Erythroblast (primary cell): ENCODE data around the gene CCDC86.
"Not testable (repeated sequence)": the region's sequence is repeated elsewhere in the genome, so short reads cannot be mapped to it uniquely, and the experiment has no call there.

Experiments
- DNase-seq, 2 experiments: peaks; one replicate each; lab custom pipeline; 2025; lab: John Stamatoyannopoulos, UW
- GATA1 ChIP-seq: IDR thresholded peaks from 2 replicates; pipeline ENCODE4 v1.6.1; 2011; ENCODE audit warnings: low read depth, mild to moderate bottlenecking, control low read depth, low read length, moderate library complexity
- POLR2A ChIP-seq: IDR thresholded peaks from 2 replicates; pipeline ENCODE4 v1.6.1; 2011; ENCODE audit warnings: mild to moderate bottlenecking, low read length

Gene CCDC86

GRCh38 chr11:60818057-60818456 lies 23.9 kb upstream of the CCDC86 start:
- no peak for TF ChIP-seq POLR2A
- TF ChIP-seq GATA1: no peak
- no peak for DNase-seq

GRCh38 chr11:60821827-60822599 lies 19.9 kb upstream of the CCDC86 start:
- TF ChIP-seq GATA1: no peak
- no peak for TF ChIP-seq POLR2A
- no peak for DNase-seq

GRCh38 chr11:60823745-60824306 lies 18.1 kb upstream of the CCDC86 start:
- not testable (repeated sequence) for DNase-seq

GRCh38 chr11:60825118-60825517 lies 16.8 kb upstream of the CCDC86 start:
- no peak for DNase-seq
- TF ChIP-seq GATA1: no peak
- TF ChIP-seq POLR2A: no peak

GRCh38 chr11:60825790-60826189 lies 16.1 kb upstream of the CCDC86 start:
- DNase-seq: no peak
- TF ChIP-seq GATA1 (no peak), POLR2A (no peak)

GRCh38 chr11:60830478-60831142 lies 11.3 kb upstream of the CCDC86 start:
- DNase-seq: no peak
- TF ChIP-seq POLR2A: no peak
- no peak for TF ChIP-seq GATA1

- DNase-seq: peak; percentile 78 to 89
- TF ChIP-seq POLR2A: no peak
Measured at GRCh38 chr11:60831143-60831500, 10.8 kb upstream of the CCDC86 start.

- no peak for DNase-seq
Measured at GRCh38 chr11:60831501-60832079, 10.3 kb upstream of the CCDC86 start.

GRCh38 chr11:60834742-60835533 lies 7.0 kb upstream of the CCDC86 start:
- DNase-seq: no peak

More at GRCh38 chr11:60831501-60832079, 10.3 kb upstream of the CCDC86 start:
- no peak for TF ChIP-seq POLR2A
- no peak for TF ChIP-seq GATA1

GRCh38 chr11:60835534-60835846 lies 6.4 kb upstream of the CCDC86 start:
- TF ChIP-seq POLR2A (no peak), GATA1 (no peak)
- no peak for DNase-seq

More at GRCh38 chr11:60834742-60835533, 7.0 kb upstream of the CCDC86 start:
- TF ChIP-seq POLR2A (no peak), GATA1 (no peak)

GRCh38 chr11:60836866-60837515 lies 4.9 kb upstream of the CCDC86 start:
- no peak for DNase-seq
- TF ChIP-seq POLR2A (no peak), GATA1 (no peak)

- no peak for DNase-seq
- TF ChIP-seq GATA1 (no peak), POLR2A (no peak)
Measured at GRCh38 chr11:60838132-60838531, 3.8 kb upstream of the CCDC86 start.

- DNase-seq: no peak
- TF ChIP-seq GATA1: no peak
- TF ChIP-seq POLR2A: no peak
Measured at GRCh38 chr11:60840470-60841430, 1.2 kb upstream of the CCDC86 start.
